Activated CD8-positive, alpha-beta memory T cell treated with anti-CD3 and anti-CD28 coated beads, Interleukin-2, amount 10 ng/mL, durations not matched to agents 7 days and 5 days (primary cell): ENCODE data around the gene ERG. TPM values are rescaled to one million over a fixed set of nuclear protein-coding genes. Genes with fewer than 3 reads are reported as not detected.

Experiments used
- total RNA-seq, 2 experiments: library from RNA; stranded (reverse); gene quantifications; one replicate each; pipeline ENCODE4 v1.2.3, GENCODE V29; 2021

Gene ERG
- total RNA-seq, 2 experiments from 2014 or later = not detected

Other genes with a start within 250 kb of the ERG start
- gene KCNJ15, start 241.5 kb downstream of the ERG start, total RNA-seq = not detected